T-helper 22 cell (primary cell): Measurements from ENCODE around the gene PRDM12.

ENCODE experiments used
- DNase-seq: peaks from one replicate; pipeline ENCODE4 v3.0.0-alpha.2; 2020; ENCODE audit warnings: low read depth

The PRDM12 gene

GRCh38 chr9:130728721-130729120, 64.3 kb downstream of the PRDM12 start:
- DNase-seq, result no peak

- DNase-seq, result no peak
These were observed 64.8 kb downstream of the PRDM12 start for GRCh38 chr9:130729145-130729544.

GRCh38 chr9:130731355-130731754, 67.0 kb downstream of the PRDM12 start:
- DNase-seq, result no peak

DNA sequence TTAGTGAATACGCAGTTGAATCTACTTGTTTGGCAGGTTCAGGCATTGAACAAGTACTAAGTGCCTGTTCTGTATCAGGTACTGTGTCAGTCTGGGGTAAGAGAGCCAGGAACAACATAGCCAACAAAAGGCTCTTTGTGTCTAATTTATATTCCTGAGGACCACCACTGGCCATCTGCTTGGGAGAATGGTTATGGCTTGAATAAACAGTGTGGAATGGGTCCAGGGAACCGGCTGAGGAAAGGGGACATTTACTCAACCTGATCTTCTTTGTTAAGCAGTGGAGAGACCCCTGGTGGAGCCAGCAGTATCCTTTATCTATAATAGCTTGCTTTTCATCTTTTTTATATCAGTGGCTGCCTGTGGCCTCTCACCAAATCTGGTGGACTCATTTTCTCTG, 67.7 kb downstream of the PRDM12 start:
- DNase-seq, result no peak
